Thyroid gland (tissue), 4 donors: ENCODE measurements around the gene HPS4.

ENCODE experiments used
- CTCF ChIP-seq, 6 experiments: fragments of 200-600 bp in 3 of 6; fragments of 450-650 bp in 3 of 6; sonication (generic) in 3 of 6; IDR thresholded peaks; one replicate each; pipeline ENCODE4 v1.5.1; 2016 to 2019; ENCODE audit warnings: antibody characterized with exemption in 6 of 6, mild to moderate bottlenecking in 2 of 6, inconsistent platforms in 1 of 6, moderate library complexity in 1 of 6
- POLR2A ChIP-seq, 2 donors: fragments of 450-650 bp; IDR thresholded peaks; one replicate each; pipeline ENCODE4 v1.6.1; 2017; ENCODE audit warnings: antibody characterized with exemption in 2 of 2, mild to moderate bottlenecking in 2 of 2, moderate library complexity in 1 of 2

DNA sequence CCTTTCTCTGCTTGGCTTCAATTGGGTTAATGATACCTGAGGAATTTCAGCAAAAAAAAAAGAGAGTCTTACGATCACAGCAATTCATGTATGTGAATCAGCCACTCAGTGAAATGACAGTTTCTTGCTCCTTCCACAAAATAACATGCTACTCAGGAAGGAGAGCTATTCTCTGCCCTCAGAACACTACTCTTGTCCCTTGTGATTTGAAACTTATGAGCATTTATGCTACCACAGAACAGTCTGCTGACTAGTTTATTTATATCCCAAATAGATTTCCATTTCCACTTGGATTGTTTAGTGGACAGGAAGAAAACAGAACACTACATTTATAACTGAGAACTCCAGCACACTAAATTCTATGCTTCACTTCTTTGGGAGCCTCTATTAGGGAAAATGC lies 20.2 kb upstream of the HPS4 start:
- TF ChIP-seq POLR2A (IDR thresholded peaks at IDR 0.05) (no peak), CTCF (IDR thresholded peaks at IDR 0.05) (no peak)
